ENCODE data around the gene MAML3.

MAML3 gene

DNA sequence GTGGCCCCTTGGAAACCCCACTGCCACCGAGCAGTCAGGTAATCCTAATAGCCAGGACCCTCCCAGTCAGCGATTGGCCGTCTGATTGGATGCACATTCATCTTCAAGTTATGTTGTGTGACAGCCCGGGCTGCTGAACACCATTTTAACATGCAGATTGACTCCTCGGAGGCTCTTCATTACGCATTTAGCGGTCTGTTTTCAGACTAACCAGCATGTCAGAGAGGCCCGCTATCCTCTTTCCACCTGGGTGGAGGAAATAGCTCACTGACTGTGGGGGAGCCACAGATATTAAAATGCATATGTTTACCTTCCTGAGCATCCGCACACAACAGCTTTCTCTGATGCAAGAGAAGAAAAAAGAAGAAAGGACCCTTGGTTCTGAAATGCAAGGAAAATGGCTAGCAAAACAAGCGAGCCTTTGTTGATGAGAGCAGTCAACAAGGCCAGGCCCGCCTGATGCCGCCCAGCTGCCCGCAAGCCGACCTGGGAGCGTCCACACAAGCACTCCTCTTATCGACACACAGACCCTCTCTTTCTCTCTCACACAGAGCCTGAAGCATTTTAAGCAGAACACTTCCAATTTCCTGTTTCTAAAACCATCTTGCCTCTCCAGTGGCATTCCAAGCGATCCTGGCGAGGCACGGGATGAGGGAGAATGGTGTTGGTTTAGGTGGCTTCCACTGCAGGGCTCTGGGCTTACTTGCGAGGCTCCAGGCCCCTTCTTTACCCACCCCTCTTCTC lies 370.1 kb downstream of the MAML3 start:
- FAIRE-seq: no peak
- no peak for DNase-seq (ENCODE audit: insufficient read length, low spot score)
- TF ChIP-seq, protein P1, sequence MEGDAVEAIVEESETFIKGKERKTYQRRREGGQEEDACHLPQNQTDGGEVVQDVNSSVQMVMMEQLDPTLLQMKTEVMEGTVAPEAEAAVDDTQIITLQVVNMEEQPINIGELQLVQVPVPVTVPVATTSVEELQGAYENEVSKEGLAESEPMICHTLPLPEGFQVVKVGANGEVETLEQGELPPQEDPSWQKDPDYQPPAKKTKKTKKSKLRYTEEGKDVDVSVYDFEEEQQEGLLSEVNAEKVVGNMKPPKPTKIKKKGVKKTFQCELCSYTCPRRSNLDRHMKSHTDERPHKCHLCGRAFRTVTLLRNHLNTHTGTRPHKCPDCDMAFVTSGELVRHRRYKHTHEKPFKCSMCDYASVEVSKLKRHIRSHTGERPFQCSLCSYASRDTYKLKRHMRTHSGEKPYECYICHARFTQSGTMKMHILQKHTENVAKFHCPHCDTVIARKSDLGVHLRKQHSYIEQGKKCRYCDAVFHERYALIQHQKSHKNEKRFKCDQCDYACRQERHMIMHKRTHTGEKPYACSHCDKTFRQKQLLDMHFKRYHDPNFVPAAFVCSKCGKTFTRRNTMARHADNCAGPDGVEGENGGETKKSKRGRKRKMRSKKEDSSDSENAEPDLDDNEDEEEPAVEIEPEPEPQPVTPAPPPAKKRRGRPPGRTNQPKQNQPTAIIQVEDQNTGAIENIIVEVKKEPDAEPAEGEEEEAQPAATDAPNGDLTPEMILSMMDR (IDR thresholded peaks at IDR 0.05; ENCODE audit: insufficient read depth, missing control alignments): no peak

- TF ChIP-seq, protein P1 (IDR thresholded peaks at IDR 0.05; ENCODE audit: insufficient read depth, missing control alignments): no peak
- FAIRE-seq: no peak
Observed at GRCh38 chr4:139782926-139783522, 371.0 kb downstream of the MAML3 start.

GRCh38 chr4:139781066-139781465 lies 372.9 kb downstream of the MAML3 start:
- DNase-seq (ENCODE audit: insufficient read length, low spot score) (no peak), FAIRE-seq (no peak)
- TF ChIP-seq, protein P1 (IDR thresholded peaks at IDR 0.05; ENCODE audit: insufficient read depth, missing control alignments): no peak

More at GRCh38 chr4:139782926-139783522, 371.0 kb downstream of the MAML3 start:
- DNase-seq (ENCODE audit: insufficient read length, low spot score): no peak

- DNase-seq (ENCODE audit: insufficient read length, low spot score): no peak
- no peak for FAIRE-seq
- TF ChIP-seq, protein P1 (IDR thresholded peaks at IDR 0.05; ENCODE audit: insufficient read depth, missing control alignments): no peak
Observed at GRCh38 chr4:139779691-139780090, 374.3 kb downstream of the MAML3 start.

DNA sequence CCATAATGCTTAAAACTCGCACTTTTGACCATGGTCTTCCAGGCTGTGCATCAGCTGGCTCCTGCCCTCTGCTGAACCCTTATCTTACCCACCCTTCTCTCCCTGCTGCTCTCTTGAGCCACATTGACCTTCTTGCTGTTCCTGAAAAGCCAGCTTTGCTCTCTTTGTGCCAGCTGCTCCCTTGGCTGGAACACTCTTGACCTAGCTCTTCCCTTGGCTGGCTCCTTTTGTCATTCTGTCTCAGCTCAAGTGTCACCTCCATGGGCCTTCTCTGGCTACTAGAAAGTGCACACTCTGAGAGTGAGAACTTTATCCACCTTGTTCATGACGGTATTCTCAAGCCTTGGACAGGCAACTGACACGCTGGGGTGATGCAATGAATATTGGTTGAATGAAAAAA lies 376.2 kb downstream of the MAML3 start:
- FAIRE-seq: no peak
- DNase-seq (ENCODE audit: insufficient read length, low spot score): no peak
- TF ChIP-seq, protein P1 (IDR thresholded peaks at IDR 0.05; ENCODE audit: insufficient read depth, missing control alignments): no peak

DNA sequence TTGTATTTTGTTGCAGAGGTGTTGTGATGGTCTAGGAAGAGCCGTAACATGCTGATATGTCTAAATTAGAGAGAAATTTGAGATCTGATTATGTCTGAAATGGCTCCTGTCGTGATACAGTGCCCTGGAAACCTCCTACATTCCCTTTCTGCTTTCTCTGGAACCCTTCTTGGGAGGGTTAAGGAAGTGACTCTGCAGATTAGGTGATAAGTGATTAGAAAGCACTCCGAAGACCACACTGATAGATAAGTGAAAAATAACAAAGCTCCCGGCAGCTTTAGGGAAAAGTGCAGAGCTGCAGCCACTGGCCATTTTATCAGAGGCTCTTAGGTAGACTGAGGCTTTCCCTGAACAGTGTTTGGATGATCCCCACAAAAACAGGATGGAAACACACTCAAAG lies 377.7 kb downstream of the MAML3 start:
- DNase-seq (ENCODE audit: insufficient read length, low spot score) (no peak), FAIRE-seq (no peak)
- TF ChIP-seq, protein P1 (IDR thresholded peaks at IDR 0.05; ENCODE audit: insufficient read depth, missing control alignments): no peak
